ENCODE data around the gene TMIGD3. TPM values are rescaled to one million over a fixed set of nuclear protein-coding genes. Genes with fewer than 3 reads are reported as not detected.
A peak's percentile ranks its signal among the peaks of the same experiment; 100 is the strongest.

The TMIGD3 gene
- total RNA-seq, 6 experiments from 2014 or later = 2.4 to 9.7 (median 5.8) TPM

DNA sequence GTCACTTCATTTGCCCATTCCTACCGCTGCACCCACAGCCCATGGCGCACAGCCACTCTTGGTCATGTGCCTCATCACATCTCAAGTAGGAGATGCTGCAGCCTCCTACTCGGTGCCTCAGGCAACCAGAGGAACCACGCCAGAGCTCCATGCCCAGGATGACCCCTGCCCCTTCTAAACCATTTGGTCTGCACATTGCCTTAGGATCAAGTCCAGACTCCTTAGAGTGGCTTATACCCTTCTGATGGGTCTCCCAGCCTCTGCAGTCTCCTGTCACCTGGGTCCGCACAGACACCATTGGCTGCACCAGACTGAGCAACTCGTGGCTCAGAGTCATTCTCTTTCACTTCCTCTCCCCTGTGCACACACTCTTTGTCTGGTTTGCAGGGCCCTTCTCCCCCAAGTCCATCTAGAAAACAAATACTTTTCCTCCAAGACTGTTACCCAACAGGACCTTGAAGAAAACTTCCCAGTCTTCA, 2.2 kb upstream of the TMIGD3 start:
- Histone ChIP-seq H3K36me3 (no peaks in the 10 kb centered on the region), H3K4me1 (peaks cover 0 to 18% (median 13%) of the 10 kb centered on the region in 4 donors), H3K27ac (peak overlapping the region in 2 of 3 donors; percentile 23 to 35), H3K4me3 (no peak overlapping the region), H3K9me3 (no peaks in the 10 kb centered on the region), H3K27me3 (no peaks in the 10 kb centered on the region)
- TF ChIP-seq, protein P1, sequence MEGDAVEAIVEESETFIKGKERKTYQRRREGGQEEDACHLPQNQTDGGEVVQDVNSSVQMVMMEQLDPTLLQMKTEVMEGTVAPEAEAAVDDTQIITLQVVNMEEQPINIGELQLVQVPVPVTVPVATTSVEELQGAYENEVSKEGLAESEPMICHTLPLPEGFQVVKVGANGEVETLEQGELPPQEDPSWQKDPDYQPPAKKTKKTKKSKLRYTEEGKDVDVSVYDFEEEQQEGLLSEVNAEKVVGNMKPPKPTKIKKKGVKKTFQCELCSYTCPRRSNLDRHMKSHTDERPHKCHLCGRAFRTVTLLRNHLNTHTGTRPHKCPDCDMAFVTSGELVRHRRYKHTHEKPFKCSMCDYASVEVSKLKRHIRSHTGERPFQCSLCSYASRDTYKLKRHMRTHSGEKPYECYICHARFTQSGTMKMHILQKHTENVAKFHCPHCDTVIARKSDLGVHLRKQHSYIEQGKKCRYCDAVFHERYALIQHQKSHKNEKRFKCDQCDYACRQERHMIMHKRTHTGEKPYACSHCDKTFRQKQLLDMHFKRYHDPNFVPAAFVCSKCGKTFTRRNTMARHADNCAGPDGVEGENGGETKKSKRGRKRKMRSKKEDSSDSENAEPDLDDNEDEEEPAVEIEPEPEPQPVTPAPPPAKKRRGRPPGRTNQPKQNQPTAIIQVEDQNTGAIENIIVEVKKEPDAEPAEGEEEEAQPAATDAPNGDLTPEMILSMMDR (IDR thresholded peaks at IDR 0.05) = no peak
- peak; percentile 24 for TF ChIP-seq POLR2A (IDR thresholded peaks at IDR 0.05)
- WGBS (ENCODE audit: insufficient coverage, low coverage, low lambda C conversion rate, missing lambda C conversion rate) = 33% methylated on average over 2 of the region's 6 CpGs
- DNase-seq (no peak), ATAC-seq (no peak)
- intact Hi-C loops (cut with DNase I) = loop anchor here (5.0 to 10.0 kb wide), 2 partner anchors 152 to 159 kb away; no protein-coding TSS in a partner anchor

DNA sequence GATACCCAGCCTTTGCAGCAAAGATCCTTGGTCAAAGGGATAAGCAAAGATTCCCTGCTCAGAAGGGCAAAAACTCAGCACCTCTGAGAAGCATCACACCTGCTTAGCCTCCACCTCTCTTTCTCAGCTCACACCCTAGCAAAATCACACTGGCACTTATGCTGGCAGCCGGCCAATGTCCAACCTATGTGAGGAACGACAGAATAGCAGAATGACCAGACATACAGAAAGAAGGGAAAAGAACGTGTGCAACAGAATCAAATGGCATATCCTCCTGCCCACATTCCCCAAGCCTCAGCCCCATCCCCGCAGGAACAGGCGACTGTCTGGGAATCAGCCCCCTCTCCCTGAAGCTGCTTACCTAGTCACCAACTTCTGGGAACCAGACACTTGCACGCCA, 664 bp upstream of the TMIGD3 start:
- TF ChIP-seq, protein P1 (IDR thresholded peaks at IDR 0.05) = no peak
- TF ChIP-seq POLR2A (IDR thresholded peaks at IDR 0.05) = no peak
- Histone ChIP-seq H3K36me3 (no peaks in the 10 kb centered on the region), H3K4me3 (no peak overlapping the region), H3K4me1 (peaks cover 0 to 6% (median 4%) of the 10 kb centered on the region in 4 donors), H3K9me3 (no peaks in the 10 kb centered on the region), H3K27me3 (no peaks in the 10 kb centered on the region), H3K27ac (peak overlapping the region in 1 of 3 donors; percentile 13)
- 69% methylated on average over 4 of the region's 6 CpGs for WGBS (ENCODE audit: insufficient coverage, low coverage, low lambda C conversion rate, missing lambda C conversion rate)
- intact Hi-C loops (cut with DNase I) = loop anchor here in 1 of 2 donors (10.0 kb wide), 1 partner anchor 161 kb away; no protein-coding TSS in a partner anchor
- ATAC-seq (no peak), DNase-seq (no peak)

DNA sequence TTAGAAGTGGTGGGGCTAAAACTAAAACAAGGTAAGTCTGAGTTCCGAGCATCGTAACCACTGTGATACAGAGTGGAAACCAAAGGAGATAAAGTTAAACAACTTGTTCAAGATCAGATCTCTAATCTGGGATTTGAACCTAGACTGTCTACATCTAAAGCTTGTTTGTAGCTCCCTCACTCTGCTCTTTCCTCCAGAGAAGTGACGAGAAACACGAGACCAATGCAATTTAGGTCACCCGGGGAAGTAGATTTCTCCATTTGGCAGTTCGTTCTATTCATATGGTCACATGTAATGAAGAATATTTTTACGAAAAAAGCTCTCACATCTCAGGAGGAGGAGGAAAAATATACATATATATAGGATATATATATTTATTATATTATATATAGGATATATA, 1.8 kb downstream of the TMIGD3 start:
- DNase-seq (no peak), ATAC-seq (no peak)
- H3K27ac ChIP-seq = no peak overlapping the region
- 63% methylated on average over 7 of the region's 7 CpGs for WGBS (ENCODE audit: insufficient coverage, low coverage, low lambda C conversion rate, missing lambda C conversion rate)
- TF ChIP-seq, protein P1 (IDR thresholded peaks at IDR 0.05) = no peak
- no peak for TF ChIP-seq POLR2A (IDR thresholded peaks at IDR 0.05)
- no peaks in the 10 kb centered on the region for H3K36me3 ChIP-seq
- H3K4me1 ChIP-seq = no peaks in the 10 kb centered on the region
- H3K9me3 ChIP-seq = no peaks in the 10 kb centered on the region
- no peaks in the 10 kb centered on the region for H3K27me3 ChIP-seq
- intact Hi-C loops (cut with DNase I) = loop anchor here in 1 of 2 donors (10.0 kb wide), 1 partner anchor 163 kb away; no protein-coding TSS in a partner anchor
- peak overlapping the region in 1 of 3 donors; percentile 5 for H3K4me3 ChIP-seq

DNA sequence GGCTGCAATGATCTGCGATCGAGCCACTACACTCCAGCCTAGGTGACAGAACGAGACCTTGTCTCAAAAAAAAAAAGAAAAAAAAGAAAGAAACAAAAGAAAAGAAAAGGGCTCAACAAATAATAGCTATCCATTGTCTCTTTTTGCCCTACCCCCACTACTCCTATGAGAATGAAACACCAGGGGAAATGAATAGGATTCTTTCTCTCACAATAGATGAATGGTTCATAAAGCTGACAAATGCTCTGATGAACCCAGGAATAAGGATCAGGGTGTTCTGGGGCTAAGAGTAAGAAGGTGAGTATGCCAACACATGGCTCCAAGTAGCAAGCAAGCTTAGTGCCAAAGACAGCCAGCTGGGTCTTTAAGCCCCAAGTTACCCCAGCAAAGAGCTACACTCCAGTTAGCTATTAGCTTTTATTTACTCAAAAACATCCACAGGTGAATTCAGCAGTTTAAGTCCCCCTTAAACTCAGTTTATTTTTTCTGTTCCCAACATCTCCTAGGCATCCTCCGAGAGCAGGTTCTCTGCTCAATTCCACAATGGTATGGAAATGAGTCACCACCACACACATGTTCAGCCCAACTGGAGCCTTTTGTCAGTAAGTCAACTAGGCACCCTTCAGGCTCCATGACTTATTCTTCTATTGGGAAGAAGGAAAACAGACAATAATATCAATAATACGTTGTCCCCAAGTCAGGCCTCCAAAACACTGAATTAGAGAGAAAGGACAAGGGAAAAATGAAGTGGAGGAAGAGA, 4.2 kb downstream of the TMIGD3 start:
- ATAC-seq = no peak
- Histone ChIP-seq H3K4me3 (no peak overlapping the region), H3K36me3 (no peaks in the 10 kb centered on the region), H3K4me1 (no peaks in the 10 kb centered on the region), H3K9me3 (no peaks in the 10 kb centered on the region), H3K27ac (no peak overlapping the region), H3K27me3 (no peaks in the 10 kb centered on the region)
- DNase-seq = no peak
- intact Hi-C loops (cut with DNase I) = no loop called here
- WGBS (ENCODE audit: insufficient coverage, low coverage, low lambda C conversion rate, missing lambda C conversion rate) = 85% methylated on average over 5 of the region's 5 CpGs
- TF ChIP-seq, protein P1 (IDR thresholded peaks at IDR 0.05) = no peak
- no peak for TF ChIP-seq POLR2A (IDR thresholded peaks at IDR 0.05)

Data from right lobe of liver (tissue), 6 donors.